ENCODE data around the gene FAH. TPM values are rescaled to one million over a fixed set of nuclear protein-coding genes. Genes with fewer than 3 reads are reported as not detected.

FAH gene
- polyA plus RNA-seq, 1 donor (not counting 4 experiments of a cell fraction or from before 2014, with no cell fraction given), result 29.4 TPM

DNA sequence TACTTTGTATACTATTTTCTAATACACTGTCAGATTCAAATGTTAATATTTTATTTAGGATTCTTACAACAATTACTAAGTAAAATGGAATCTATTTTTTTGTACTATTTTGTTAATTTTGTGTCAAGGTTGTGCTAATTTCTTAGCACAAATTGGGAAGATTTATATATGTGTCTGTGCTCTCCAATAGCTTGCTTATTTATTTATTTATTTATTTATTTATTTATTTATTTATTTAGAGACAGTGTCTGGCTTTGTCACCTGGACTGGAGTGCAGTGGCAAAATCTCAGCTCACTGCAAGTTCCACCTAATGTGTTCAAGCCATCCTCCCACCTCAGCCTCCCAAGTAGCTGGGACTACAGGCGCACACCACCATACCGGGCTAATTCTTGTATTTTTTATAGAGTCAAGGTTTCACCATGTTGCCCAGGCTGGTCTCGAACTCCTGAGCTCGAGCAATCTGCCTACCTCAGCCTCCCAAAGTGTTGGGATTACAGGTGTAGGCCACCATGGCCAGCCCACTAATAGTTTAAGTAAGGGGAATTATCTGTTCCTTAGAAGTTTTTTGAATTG is 64.6 kb downstream of the FAH start:
- no peaks in the 10 kb centered on the region for H3K9me1 ChIP-seq (ENCODE audit: control insufficient read depth, extremely low read depth, insufficient read depth, low read length)
- H3K9me3 ChIP-seq (ENCODE audit: control insufficient read depth, low read depth, low read length), result no peaks in the 10 kb centered on the region
- no peak for TF ChIP-seq EZH2 (IDR thresholded peaks at IDR 0.05; ENCODE audit: low read length)
- TF ChIP-seq, protein P1, sequence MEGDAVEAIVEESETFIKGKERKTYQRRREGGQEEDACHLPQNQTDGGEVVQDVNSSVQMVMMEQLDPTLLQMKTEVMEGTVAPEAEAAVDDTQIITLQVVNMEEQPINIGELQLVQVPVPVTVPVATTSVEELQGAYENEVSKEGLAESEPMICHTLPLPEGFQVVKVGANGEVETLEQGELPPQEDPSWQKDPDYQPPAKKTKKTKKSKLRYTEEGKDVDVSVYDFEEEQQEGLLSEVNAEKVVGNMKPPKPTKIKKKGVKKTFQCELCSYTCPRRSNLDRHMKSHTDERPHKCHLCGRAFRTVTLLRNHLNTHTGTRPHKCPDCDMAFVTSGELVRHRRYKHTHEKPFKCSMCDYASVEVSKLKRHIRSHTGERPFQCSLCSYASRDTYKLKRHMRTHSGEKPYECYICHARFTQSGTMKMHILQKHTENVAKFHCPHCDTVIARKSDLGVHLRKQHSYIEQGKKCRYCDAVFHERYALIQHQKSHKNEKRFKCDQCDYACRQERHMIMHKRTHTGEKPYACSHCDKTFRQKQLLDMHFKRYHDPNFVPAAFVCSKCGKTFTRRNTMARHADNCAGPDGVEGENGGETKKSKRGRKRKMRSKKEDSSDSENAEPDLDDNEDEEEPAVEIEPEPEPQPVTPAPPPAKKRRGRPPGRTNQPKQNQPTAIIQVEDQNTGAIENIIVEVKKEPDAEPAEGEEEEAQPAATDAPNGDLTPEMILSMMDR (optimal IDR thresholded peaks at IDR 0.05 in 1 of 3, IDR thresholded peaks at IDR 0.05 in 1 of 3, conservative IDR thresholded peaks at IDR 0.05 in 1 of 3; ENCODE audit: extremely low read depth in 1 of 3, insufficient read depth in 2 of 3, low read length in 3 of 3), result no peak
- H3K4me3 ChIP-seq (ENCODE audit: control insufficient read depth in 2 of 3, extremely low read depth in 1 of 3, insufficient read depth in 2 of 3, low read depth in 1 of 3, low read length in 3 of 3), result no peak overlapping the region
- FAIRE-seq, result no peak
- DNase-seq (ENCODE audit: low read depth, low spot score), result no peak
- H3K4me1 ChIP-seq (ENCODE audit: control insufficient read depth, extremely low read depth, insufficient read depth, low read length), result peaks cover under 1% of the 10 kb centered on the region
- no peaks in the 10 kb centered on the region for H3K36me3 ChIP-seq (ENCODE audit: control insufficient read depth in 2 of 2, extremely low read depth in 1 of 2, insufficient read depth in 2 of 2, low read length in 2 of 2)
- no peak overlapping the region for H2AFZ ChIP-seq (ENCODE audit: control insufficient read depth, low read length)
- H3K4me2 ChIP-seq (ENCODE audit: control insufficient read depth, extremely low read depth, insufficient read depth, low read depth, low read length), result no peak overlapping the region
- dilution Hi-C loops (cut with MboI; ENCODE audit: extremely low pct_ligation_motif_present, low sequenced_read_pairs), result no loop called here
- no peak overlapping the region for H3K27ac ChIP-seq (ENCODE audit: control insufficient read depth, insufficient read depth, low read length)
- H3K9ac ChIP-seq (ENCODE audit: control insufficient read depth, extremely low read depth, insufficient read depth, low read length), result no peak overlapping the region
- H3K79me2 ChIP-seq (ENCODE audit: control insufficient read depth, insufficient read depth, low read length), result no peaks in the 10 kb centered on the region
- no peaks in the 10 kb centered on the region for H3K27me3 ChIP-seq (ENCODE audit: control insufficient read depth, extremely low read depth, insufficient read depth, low read length)
- no peaks in the 10 kb centered on the region for H4K20me1 ChIP-seq (ENCODE audit: control insufficient read depth, extremely low read depth, insufficient read depth, low read length)

DNA sequence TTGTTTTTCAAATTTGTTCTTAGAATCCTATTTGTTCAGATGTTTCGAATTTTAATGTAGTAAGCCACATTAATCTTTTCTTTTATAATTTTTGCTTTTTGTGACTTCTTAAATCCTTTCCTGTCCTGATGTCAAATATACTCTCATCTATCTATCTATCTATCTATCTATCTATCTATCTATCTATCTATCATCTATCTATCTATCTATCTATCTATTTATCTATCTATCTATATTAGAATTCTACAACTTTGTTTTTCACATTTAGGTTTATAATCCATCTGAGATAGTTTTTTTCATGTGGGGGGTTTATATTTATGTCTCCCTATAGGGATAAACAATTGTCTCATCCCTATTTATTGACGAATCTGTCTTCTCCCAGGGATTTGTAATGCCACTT is 67.2 kb downstream of the FAH start:
- H3K9me3 ChIP-seq (ENCODE audit: control insufficient read depth, low read depth, low read length), result no peaks in the 10 kb centered on the region
- H3K27me3 ChIP-seq (ENCODE audit: control insufficient read depth, extremely low read depth, insufficient read depth, low read length), result no peaks in the 10 kb centered on the region
- H3K79me2 ChIP-seq (ENCODE audit: control insufficient read depth, insufficient read depth, low read length), result no peaks in the 10 kb centered on the region
- H3K4me2 ChIP-seq (ENCODE audit: control insufficient read depth, extremely low read depth, insufficient read depth, low read depth, low read length), result no peak overlapping the region
- TF ChIP-seq, protein P1 (optimal IDR thresholded peaks at IDR 0.05 in 1 of 3, IDR thresholded peaks at IDR 0.05 in 1 of 3, conservative IDR thresholded peaks at IDR 0.05 in 1 of 3; ENCODE audit: extremely low read depth in 1 of 3, insufficient read depth in 2 of 3, low read length in 3 of 3), result no peak
- TF ChIP-seq EZH2 (IDR thresholded peaks at IDR 0.05; ENCODE audit: low read length), result no peak
- H3K36me3 ChIP-seq (ENCODE audit: control insufficient read depth in 2 of 2, extremely low read depth in 1 of 2, insufficient read depth in 2 of 2, low read length in 2 of 2), result no peaks in the 10 kb centered on the region
- no peaks in the 10 kb centered on the region for H3K9me1 ChIP-seq (ENCODE audit: control insufficient read depth, extremely low read depth, insufficient read depth, low read length)
- H3K27ac ChIP-seq (ENCODE audit: control insufficient read depth, insufficient read depth, low read length), result no peak overlapping the region
- H3K4me1 ChIP-seq (ENCODE audit: control insufficient read depth, extremely low read depth, insufficient read depth, low read length), result no peaks in the 10 kb centered on the region
- no peak overlapping the region for H3K9ac ChIP-seq (ENCODE audit: control insufficient read depth, extremely low read depth, insufficient read depth, low read length)
- DNase-seq (ENCODE audit: low read depth, low spot score), result no peak
- dilution Hi-C loops (cut with MboI; ENCODE audit: extremely low pct_ligation_motif_present, low sequenced_read_pairs), result no loop called here
- H3K4me3 ChIP-seq (ENCODE audit: control insufficient read depth in 2 of 3, extremely low read depth in 1 of 3, insufficient read depth in 2 of 3, low read depth in 1 of 3, low read length in 3 of 3), result no peak overlapping the region
- FAIRE-seq, result no peak
- H4K20me1 ChIP-seq (ENCODE audit: control insufficient read depth, extremely low read depth, insufficient read depth, low read length), result no peaks in the 10 kb centered on the region
- no peak overlapping the region for H2AFZ ChIP-seq (ENCODE audit: control insufficient read depth, low read length)

Data from keratinocyte (primary cell).